COLO668 (cell line): Measurements from ENCODE around the gene SPATS2L.

Source experiments
- DNase-seq: peaks from one replicate; lab custom pipeline; 2025; ENCODE audit not compliant: unreplicated experiment; lab: John Stamatoyannopoulos, UW

Gene SPATS2L

DNA sequence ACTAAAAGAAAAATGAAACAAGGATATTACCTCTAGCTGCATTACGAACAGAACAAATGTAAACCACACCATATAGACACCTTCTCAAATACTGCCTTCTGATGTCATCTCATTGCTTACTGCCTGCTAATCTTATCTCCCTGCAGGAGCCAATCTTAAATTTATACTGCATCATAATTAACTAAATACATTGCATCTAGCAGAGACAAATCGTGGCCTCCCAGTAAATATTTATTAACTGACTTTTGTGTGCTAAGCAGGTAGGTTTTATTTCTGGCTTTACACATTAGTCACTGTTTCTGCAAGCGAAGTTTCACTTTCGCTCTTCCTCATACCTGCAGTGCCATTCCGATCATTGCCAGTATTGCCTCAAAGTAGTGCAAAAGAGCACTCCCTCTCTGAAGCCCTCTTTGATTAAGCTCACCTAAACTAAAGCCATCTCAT is 67.5 kb downstream of the SPATS2L start:
- no peak for DNase-seq

DNA sequence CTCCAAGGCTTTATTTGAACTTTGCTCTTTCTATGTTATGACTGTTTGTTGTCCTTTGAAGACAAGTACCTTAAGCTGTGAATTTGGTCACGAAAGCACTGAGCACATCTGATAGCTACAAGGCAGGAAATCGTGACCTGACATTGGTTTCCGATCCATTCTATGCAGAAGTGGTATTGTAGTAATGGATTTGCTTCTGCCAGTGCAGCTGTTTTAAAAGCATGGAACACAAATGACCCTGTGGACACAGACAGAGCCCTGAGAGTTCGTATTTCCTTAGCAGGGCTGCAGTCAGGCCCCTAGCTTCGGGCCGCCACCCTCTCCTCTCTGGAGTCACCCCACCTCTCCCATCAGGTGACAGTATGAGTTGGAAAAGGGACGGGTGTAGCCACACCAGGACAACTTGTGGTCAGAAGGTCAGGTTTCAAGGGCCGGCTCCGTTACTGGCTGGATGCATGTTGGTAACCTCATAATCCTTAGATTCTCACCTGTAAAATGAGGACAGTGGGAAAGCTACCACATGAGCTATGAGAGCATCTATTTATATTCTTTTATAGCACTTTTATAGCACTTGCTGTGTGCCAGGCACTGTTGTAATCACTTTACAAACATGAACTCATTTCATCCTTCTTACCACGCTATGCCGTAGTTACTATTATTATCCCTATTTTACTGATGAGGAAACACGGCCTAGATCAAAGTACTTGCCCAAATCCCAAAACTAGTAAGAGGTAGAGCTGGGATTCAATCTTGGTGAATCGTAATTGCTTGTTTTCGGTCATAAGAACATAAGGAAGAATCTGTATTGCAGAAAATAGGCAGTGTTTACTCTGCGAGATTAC is 70.2 kb downstream of the SPATS2L start:
- peak; percentile 58 for DNase-seq

DNA sequence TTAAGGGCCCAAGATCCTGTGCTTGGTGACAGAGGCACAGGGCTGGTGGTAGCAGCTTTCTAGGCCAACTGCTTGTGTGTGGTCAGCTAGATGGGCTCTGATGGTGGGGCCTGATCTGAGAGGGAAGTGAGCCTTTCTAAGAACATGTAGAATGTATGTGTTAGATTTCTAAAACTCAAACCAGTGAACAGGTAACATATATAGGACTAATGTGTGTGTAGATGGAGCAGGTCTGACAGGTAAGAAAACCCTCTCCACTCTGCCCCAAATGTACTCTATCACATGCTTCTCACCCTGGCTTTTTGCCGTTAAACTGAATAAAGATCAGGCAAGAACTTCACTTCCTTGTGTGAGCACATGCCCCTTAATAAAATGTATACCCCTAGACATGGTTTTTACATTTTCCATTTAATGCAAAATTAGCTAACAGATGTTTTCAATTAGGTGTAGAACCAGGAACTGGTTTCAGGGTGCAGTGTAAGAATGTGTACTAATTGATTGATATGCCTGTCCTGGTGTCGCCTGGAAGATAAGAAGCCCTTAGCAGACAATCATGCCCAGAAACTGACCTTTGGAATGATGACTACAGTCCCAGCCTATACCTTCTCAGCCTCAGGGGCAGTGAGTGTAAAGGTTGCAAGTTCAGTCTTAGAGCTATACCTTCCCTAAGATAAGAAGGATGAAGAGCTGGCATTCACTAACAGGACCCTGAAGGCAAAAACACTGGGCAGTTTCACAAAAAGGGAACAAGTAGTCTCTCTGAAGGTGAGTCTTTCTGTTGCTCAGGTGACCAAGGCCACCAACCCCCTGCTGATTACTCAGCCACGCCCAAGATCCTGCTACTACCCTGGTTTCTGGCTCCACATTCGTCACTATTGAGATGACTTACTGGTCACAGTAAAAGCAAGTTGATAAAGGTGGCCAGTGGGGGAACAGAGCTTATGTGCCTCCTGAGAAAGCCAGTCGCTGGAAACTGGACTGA is 71.2 kb downstream of the SPATS2L start:
- DNase-seq: peak; percentile 13

DNA sequence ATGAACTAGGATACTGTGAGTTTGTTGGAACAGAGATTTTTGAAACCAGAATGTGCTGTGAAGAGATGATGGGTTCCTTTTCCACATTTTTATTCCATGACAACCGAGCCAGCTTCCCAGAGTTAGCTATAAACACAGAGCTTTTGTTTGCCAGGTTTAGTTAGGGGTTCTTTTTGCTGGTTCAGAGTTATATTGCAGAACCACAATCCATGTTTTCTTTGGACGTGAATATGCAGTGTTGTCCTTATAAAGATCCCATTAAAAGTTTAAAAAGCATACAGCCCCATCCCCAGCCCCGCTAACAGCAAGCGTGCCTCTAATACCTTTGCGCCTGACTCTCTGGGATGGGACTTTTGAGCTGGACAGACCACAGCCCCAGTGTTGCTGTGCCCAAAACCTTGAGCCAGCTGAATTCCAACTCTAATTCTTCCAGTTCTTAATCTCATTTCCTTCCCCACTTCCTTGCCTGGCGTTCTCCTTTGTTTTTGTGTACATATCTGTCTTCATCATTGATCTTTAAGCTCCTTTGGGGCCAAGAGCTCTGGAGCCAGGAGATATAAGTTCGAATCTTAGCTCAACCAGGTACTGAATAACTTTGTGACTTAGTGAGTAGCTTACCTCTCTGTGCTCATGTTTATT is 72.3 kb downstream of the SPATS2L start:
- DNase-seq: no peak

DNA sequence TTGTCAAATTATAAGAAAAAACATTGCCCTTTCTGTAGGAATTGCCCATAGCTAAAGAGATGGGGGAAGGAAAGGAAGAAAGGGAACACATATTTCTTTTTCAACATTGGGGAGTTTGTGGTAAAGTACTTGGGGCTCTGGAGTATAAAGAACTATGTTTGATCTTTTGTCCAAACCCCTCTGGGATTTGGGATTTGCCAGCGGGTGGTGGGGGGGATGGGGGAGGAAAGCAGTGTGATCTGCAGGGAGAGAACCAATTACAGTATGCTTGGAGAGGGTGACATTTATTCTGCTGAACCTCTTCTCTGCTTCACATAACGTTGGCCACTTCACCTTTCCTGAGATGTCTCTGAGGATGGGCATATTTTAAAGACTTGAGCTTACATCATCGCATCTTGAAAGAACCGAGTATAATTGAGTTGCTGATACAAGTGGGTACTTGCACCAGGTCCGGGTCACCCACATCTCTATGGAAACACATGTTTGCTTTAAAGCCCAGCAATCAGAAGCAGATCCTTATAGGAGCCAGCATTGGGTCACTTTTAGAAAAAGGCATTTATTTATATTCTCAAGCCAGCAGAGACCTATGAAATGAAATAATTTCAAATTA is 73.1 kb downstream of the SPATS2L start:
- DNase-seq: no peak

DNA sequence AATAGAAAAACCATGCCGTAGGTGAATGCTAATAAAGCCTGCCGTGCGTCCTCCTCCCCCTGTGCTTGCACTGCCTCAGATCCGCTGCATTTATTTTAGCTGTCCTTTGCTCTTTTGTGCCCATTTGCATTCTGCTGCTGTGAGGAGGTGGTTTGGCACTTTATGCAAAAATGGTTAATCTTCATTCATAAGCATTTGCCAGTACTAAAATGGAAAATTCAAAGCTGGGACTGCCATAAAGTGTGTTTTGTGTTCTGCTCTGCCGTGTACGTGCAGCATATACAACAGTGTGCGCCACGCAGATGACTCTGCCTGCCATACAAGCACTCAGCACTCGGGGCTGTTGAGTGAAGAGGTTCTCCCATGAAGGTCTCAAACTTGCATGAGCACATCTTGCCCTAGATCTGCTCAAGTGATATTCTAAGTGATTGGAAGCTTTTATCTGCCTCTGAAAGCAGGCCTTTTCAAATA is 73.6 kb downstream of the SPATS2L start:
- no peak for DNase-seq

DNA sequence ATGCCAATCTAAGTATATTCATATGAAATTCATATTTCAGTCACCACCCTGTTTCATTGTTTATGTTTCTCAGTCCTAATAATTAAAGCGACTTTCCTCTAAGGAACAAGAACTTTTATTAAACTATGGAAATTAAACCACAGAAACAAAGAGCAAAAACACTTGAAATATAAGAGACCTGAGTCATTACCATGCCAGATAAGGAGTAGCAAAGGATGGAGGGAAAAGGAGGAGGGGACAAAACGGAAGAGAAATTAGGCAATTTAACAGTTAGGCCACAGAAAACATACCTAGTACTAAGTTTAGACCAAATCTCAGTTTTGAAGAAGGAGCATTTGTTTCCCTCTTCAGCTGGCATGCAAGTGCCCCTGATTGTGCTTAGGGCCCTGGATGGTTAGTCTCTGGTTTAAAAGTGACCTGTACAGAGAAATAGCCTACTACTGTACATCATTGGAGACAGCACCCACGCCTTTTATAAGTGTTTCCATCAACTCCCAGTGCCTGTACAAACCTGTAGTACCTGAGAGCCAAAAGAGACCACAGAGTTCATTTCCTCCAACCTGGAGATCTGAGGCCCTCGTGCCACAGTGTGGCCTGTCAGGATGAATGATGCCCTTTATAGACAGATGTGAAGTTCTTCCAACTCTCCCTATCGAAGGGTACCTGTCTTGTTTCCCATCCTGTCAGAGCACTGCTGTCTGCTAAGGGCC is 74.5 kb downstream of the SPATS2L start:
- DNase-seq: no peak

DNA sequence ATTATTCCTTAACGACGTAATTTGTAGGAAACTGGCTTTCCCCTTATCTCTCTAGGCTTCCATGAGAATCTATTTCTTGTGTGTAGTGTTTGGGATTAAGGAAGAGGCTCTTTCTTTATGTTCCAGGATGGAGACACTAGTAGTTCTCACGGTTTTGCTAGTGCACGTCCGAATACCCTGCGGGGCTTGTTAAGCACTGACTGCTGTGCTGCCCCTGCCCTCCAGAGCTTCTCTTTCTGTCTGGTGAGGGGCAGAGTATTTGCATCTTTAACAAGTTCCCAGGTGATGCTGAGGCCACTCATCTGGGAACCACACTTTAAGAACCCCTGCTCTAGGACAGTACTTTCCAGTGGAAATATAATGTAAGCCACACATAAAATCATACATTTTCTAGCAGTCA is 76.4 kb downstream of the SPATS2L start:
- DNase-seq: no peak

DNA sequence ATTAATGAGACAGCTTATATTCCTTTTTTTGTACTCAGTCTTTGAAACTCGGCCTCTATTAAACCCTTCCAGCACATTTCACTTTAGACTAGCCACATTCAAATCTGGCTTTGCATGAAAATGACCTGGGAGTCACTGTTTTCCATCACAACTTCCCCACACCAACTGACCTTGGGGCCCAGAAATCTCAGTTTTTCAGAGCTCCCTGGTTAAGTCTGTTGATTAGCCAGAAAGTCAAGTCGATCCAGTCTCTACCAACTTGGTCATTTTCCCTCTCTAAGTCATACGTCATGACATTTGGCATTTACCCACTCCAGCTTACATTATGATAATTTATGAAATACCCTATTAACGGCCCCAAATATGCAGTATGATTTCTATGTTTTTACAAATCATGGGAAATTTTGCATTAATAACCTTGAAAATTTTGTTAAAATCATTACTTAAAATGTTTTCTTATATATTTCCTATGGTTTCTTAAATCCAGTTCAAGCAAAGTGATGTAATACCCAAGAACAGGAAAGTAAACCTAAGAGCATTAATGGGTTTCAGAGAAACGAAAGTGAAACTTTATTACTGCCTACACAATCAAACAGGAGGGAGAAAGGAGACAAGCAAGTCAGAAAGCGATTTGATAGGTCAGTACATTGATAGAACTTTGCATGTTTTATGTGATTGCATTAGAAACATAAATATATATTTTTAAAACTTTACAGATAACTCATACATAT is 77.1 kb downstream of the SPATS2L start:
- no peak for DNase-seq

DNA sequence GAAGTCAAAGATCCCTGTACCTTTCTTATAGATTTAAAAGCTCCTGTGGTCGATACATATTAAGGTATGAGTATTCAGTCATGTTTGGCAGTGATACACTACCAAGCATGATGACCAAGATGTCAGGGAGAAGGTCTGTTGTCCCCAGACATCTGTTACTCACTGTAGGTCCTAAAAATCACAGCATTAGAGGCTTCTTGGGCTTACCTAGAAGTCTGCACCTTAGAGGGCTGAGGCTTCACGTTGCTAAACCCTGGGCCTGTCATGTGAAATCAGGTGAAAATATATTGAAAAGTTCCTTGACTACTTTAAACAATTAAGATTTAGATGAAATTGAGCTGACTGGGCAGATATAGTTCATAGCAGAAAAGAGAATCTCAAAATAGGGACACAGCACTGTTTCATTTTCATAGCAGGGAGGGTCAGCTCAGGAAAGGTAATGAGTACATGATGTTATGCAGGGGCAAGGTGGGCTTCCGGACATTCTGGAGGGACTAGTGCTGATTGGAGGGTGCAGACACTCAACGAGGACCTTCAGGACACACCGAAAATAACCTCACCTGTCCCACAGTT is 78.7 kb downstream of the SPATS2L start:
- DNase-seq: no peak

DNA sequence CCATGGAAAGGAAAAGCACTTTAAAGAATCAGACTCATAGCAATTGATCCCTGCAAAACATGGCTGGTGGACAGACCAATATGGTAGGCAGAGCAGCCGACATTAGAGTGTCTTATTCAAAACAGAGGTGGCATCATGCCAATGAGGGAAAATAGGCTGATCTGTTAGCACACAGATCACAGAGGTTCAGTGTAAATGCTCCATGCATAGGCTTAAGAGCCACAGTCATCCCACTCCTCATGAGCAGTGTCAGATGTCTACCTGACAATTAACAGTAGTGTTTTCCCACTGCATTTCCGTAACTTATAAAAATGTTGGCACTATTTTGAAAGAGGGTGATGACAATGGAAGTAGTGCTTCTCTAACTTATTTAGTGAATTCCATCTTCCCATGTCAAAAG is 86.7 kb downstream of the SPATS2L start:
- no peak for DNase-seq

DNA sequence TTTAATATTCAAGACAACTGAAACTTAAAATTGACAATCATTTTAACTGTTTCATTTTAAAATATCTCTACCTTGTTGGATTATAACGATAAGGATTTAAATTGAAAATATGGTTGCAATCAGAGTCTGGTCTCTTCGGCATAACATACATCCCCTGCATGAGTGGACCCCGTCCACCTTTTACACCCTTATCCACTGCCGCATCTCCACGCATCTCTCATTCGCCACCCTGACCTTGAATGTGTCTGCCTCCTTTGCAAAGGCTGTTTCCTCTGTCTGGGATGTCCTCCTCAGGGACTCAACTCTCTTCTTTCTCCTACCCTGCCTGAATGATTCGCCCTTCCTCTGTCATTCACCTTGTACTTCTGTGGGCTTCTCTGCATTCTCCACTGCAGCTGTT is 87.6 kb downstream of the SPATS2L start:
- DNase-seq: no peak

DNA sequence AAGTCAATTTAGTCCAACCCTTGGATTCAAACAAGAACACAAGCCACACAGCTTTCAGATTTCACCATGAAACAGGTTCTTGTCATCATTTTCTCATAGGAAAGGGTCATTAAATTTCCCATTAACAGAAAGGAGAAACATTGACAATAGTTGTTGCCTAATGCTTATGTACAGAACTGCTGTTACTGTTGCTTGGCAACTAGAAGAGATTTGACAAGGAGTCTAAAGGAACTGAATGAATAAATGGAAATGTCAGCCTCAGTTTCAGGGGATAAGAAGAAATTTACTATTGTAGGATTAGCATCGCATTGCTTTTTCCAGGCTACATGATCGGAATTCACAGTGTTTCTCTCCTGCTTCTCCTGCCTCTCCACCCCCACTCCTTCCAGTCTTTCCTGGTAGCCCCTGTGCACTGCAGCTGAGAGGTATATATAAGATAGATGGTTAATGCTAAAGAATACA is 90.3 kb downstream of the SPATS2L start:
- no peak for DNase-seq

DNA sequence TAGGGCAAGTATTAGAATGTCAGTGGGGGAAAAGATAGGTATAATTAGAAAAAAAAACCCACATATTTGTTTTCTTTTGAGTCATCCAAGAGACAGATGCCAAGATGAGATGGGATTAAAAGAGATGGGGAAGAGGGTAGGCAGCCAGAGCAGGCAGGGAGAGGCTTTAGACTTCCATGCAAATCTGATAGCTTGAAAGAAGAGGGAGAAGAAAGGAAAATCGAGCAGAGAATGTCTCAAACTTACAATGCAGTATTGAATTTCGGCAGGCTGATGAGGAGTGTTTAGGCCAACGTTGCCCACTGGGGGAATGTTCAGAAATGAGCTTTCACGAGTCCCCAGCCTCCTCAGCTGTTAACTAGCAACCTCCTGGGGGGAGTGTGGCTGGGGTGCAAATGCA is 91.3 kb downstream of the SPATS2L start:
- DNase-seq: no peak

DNA sequence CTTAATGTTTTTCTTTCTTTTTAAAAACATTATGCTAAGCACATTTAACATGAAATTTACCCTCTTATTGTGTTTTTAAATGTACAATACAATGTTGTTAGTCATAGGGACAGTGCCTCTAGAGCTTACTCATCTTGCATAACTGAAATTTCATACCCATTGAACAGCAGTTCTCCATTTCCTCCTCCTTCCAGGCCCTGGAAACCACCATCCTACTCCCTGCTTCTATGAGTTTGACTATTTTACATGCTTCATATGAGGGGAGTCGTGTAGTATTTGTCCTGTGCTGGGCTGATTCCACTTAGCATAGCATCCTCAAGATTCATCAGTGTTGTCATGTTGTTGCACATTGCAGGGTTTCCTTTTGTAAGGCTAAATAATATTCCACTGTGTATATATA is 92.6 kb downstream of the SPATS2L start:
- no peak for DNase-seq

DNA sequence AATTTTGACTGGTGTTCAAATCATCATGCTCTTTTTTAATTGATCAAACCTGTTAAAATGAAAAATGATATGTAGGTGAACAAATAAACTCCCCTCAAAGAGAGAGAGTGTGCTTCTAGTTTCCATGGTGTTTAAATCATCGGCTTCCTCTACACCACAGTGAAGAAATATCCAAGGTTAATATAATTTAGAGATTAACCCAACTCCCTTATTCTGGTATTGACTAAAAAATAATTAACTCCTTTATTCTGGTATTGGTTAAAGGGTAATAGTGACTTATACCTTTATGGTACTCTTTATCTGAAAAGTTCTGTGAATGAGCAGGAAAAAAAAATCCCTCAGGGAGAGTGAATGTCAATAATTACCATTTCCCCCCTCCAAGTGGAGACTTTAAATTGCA is 93.1 kb downstream of the SPATS2L start:
- DNase-seq: no peak

DNA sequence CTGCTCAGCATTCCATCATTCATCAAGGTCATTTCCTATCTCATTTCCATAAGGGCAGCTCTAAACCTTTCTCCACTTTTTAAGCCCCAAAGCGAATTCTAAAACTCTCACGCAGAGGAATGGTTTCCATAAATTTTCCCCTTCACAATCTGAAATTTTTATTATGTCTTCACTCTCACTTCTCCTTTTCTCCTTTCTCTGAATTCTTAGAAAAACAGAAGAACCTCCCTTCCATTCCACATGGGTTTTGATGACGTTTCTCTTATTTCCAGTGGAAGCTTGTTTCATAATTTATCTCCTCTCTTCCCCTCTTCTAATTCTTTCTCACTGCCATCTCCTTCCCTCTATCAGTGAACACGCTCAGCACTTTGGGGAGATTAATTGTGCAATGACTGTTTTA is 97.3 kb downstream of the SPATS2L start:
- DNase-seq: no peak

DNA sequence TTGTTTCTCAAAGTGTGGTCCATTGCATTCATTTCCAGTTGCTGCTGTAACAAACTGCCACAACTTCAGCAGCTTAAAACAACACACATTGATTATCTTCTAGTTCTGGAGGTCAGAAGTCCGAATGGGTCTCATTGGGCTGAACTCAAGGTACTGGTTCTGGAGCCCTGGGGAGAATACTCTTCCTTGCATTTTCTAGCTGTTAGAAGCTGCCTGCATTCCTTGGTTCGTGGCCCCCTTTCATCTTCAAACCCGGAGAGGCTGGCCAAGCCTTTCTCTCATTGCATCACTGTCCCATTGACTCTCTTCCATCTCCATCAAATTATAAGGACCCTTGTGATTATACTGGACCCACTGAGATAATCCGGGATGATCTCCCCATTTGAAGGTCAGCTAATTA is 98.1 kb downstream of the SPATS2L start:
- no peak for DNase-seq
